ENCODE measurements around the gene HDGFL2.
"Not testable (repeated sequence)": the region's sequence is repeated elsewhere in the genome, so short reads cannot be mapped to it uniquely, and the experiment has no call there.

The HDGFL2 gene

DNA sequence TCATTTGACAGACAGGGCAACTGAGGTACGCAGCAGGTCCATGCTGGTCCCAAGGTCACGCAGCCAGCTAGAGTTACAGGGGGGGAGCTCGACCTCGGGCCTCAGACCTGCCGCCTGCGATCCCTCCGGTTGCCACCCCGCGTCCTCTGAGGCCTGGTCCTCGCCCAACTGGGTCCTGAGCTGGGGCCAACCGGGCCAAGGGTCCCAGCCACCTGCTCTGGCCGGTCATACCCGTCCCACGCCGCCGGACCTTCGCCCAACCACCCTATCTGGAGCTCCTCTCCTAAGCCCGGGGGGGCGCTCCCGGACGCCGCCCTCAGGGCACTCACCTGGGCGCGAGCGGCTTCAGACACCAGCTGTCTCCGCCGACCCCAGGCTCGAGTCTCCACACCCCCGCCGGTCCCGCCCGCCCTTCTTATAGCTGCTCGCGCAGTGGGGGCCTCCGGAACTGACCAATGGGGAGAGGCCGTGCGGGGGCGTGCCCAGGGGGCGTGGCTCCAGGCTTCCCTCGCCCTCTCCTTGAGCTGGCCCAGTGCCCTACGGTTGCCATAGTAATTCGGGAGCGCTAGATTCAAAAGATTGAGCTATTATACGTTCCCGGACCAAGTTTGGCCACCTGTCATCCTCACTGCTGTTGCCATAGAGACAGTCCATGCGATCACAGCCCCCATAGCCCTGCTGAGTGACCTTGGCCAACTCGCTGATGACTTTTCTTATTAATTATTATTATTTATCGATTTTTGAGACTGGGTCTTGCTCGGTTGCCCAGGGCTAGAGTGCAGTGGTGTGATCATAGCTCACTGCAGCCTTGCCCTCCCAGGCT, 63.0 kb downstream of the HDGFL2 start, which contains the start of gene PLIN5:
Gene PLIN5 (minus strand): TSS at position 389 of the 823 bp plus-strand sequence. CDS start 1,150 bp downstream, outside the sequence.
- no peak for DNase-seq (ENCODE audit: low read depth)

DNA sequence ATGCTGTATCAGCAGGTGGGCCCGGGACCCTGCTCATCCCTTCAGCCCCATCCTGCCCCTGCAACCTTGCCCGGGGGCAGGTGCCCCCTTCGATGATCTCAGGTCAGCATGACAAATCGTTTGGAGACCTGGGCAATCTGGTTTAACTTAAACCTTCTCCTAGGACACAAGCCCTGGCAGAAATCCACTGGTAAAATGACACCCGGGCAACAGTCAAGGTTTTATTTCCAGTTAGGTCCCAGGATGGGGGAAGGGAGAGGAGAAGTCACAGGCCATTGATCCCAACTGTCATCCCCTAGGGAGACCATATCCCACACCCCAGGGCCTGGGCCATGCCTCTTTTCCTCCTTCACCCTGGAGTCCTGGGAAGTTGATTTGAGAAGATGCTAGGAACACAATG, 64.7 kb downstream of the HDGFL2 start:
- DNase-seq (ENCODE audit: low read depth) = no peak

DNA sequence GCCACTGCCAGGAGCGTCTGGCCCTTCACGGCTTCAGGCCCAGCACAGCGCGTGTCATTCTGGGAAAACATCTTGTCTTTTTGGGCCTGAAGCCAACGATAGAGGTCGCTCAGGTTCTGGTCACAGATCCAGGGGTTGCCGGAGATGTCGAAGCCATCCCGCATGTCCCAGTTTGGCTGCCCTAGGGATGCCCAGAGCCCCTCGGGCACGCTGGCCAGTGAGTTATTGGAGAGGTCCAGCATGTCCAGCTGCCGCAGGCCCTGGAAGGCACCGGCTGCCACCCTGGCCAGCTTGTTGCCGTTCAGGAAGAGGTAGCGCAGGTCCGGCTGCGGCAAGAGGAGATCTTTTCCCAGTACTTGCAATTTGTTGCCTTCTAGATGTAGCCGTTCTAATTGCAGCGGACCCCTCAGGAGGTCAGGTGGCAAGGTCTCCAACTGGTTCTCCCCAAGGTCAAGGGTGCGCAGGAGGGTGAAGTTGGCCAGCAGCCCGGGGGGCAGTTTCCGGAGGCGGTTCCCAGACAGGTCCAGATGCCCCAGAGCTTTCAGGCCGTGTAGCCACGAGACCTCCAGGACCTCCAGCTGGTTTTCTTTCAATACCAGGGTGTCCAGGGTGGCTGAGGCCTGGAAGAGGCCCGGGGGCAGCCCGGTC, 66.0 kb downstream of the HDGFL2 start:
- no peak for DNase-seq (ENCODE audit: low read depth)

DNA sequence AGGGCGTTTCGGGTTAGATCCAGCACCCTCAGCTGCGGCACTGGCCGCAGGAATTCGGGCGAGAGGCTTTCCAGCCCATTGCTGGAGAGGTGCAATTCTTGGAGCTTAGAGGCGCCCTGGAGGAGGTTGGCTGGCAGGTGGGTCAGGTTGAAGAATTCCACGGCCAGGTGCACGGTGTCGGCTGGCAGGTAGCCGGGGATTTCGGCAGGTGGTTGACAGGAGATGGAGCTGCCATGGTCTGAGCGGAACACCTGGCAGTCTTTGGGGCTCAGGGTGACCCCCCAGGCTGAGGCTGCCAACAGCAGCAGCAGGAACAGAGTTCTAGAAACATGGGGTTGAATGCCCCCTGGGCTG, 66.5 kb downstream of the HDGFL2 start:
- no peak for DNase-seq (ENCODE audit: low read depth)

DNA sequence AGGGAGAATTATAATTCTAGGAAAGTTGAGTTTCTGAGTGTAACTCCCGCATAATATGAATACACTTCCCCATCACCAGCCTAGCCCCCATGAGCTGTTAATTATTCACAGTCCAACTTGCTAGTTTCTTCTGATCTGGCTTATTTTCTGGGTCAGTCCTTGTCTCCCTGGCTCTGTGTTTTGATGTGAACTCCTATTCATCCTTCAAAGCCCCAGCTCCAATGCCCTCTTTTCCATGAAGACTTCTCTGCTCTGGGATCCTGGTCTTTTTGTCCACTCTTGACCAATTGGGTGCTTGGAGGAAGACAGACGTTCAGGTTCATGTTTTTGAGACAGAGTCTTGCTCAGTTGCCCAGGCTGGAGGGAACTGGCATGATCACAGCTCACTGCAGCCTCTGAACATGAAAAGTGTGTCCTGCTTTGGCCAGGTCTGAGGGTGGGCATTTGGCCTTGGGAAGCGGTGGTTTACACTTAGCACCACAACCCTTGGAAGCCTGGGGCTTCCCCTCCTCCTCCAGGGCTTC, 67.1 kb downstream of the HDGFL2 start:
- DNase-seq (ENCODE audit: low read depth) = no peak

DNA sequence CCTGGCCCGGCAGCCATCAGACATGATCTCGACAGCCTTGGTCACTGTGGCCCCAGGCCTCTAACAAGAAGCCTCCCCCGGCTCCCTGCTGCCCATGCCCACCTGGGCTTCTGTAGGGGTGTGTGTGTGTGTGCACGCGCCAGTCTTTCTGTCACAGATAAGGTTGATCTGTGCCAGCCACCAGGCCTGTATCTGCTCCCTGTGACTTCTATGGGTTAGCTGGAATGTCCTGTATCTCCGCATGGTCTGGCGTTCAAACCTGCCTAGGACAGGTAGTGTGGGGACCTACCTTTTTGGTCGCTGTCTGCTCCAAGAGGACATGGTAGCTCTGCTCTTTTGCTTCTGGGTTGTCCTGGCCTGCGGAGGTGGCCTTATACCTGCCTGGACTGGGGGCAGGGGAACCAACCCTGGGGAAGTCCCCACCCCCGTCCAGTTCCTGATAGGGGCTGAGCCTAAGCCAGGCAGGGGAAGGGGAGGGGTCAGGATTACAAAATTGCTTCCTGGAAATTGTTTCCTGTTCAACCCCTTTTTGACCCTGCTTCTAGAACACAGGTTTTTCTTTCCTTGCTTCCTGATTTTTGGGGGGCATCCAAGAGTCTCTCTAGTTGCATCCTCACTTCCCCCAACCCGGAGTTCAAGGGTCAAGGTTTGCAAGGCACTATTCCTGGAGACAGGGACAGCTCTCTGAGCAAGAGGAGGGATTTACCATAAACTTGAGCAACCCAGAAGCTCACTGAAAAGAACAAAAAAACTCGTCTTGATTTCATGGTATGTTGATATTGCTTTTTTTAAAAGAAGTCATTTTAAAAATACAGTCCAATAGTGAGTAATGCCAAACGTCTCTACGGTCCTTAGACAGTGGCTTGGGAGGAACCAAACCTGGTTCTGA, 67.8 kb downstream of the HDGFL2 start, which contains the start of gene LRG1:
Gene LRG1 (minus strand): TSS at position 344 of the 889 bp plus-strand sequence. CDS start 23 bp downstream, at position 321.
- DNase-seq (ENCODE audit: low read depth) = no peak

DNA sequence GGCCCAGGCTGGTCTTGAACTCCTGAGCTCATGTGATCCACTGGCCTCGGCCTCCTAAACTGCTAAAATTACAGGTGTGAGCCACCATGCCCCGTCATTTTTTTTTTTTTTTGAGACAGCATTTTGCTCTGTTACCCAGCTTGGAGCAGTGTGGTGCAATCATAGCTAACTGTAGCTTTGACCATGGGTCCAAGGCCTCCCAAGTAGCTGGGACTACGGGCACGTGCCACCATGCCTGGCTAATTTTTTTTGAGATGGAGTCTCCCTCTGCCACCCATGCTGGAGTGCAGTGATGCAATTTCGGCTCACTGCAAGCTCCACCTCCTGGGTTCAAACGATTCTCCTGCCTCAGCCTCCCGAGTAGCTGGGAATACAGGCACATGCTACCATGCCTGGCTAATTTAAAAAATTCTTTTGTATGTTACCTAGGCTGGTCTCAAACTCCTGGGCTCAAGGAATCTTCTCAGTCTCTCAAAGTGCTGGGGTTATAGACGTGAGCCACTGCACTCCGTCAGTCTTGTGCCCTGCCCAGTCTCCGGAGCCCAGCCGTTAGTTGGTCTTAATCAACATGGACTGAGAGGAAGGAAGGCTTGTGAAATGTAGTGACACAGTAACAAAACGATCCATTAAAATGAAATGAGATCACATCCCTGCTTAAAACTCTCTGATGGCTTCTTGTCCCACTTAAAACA, 69.2 kb downstream of the HDGFL2 start:
- DNase-seq (ENCODE audit: low read depth) = no peak

DNA sequence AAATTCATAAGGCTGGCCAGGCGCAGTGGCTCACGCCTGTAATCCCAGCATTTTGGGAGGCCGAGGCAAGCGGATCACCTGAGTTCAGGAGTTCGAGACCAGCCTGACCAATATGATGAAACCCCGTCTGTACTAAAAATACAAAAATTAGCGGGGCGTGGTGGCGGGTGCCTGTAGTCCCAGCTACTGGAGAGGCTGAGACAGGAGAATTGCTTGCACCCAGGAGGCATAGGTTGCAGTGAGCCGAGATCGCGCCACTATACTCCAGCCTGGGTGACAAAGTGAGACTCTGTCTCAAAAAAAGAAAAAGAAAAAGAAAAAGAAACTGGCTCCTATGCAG, 69.7 kb downstream of the HDGFL2 start:
- not testable (repeated sequence) for DNase-seq (ENCODE audit: low read depth)

DNA sequence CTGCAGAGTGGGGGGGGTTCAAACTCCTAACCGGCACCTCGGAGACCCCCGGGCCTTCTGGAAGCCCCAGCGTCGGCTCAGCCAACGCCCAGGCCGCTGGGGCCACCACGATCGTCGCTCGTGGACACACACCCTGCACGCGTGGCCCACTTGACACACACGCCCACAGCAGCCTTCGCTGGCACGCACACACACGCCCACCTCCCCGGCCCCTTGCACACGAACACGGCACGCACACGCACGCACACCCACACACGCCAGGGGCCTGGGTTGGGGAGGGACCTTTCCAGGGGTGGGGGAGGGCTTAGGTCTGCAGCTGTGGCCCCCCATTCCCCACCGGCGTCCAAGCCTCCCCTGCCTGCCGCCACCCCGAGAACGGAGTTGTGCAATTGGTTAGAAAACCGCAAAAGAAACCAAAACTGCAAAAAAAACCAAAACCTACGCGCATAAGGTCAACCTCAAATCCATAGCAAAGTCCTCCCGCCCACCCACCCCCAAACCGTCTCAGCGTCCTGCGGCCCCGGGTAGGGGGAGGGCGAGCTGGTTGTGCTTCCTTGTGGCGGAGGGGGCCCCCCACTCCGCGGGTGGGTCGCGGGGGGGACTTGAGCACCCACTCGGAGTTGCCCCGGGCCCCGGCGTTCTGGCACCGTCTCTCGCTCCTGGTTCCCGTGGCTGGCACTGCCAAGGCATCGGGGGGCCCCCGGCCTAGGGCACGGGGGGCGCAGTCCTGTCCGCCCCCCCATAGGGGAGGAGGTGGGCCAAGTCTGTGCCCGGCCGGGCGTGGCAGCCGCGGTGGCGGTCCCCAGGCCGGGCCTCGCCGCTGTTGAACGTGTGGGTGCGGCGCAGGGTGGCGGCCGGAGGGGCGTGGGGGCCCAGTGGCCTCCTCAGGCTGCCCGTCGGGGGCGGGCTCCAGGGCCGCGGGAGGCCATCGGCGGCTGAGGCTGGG, 71.1 kb downstream of the HDGFL2 start:
- no peak for DNase-seq (ENCODE audit: low read depth)

DNA sequence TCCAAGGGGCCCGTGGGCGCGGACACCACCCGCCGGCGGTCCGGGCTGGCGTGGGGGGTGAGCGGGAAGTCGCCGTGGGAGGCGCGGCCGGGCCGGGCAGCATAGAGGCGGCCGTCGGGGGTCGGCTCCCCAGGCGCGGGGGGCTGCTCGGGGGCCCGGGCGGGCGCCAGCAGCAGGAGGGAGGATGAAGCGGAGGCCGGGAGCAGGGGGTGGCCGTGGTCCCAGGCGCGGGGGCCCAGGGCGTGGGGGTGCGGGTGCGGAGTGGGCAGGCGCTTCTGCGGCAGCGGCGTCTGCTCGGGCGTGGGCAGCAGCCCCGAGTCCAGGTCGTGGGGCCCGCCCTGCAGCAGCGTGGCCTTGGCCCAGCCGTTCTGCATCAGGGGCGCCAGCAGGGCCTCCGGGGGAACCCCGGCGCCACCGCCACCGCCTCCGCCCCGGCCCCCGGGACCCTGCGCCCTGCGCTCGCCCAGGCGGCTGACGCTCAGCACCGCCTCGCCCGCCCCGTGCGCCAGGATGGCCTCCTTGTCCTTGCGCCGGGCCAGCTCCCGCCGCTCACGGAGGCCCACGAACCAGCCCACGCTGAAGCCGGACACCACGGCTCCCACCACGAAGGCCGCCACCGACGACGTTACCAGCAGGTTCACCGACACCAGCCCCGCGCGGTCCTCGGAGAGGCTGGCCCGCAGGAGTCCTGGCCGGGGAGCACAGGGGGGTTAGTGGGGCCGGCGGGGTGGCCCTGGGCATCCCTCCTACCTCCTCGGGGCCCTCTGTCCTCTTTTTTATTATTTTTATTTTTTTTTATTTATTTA, 71.9 kb downstream of the HDGFL2 start:
- no peak for DNase-seq (ENCODE audit: low read depth)

DNA sequence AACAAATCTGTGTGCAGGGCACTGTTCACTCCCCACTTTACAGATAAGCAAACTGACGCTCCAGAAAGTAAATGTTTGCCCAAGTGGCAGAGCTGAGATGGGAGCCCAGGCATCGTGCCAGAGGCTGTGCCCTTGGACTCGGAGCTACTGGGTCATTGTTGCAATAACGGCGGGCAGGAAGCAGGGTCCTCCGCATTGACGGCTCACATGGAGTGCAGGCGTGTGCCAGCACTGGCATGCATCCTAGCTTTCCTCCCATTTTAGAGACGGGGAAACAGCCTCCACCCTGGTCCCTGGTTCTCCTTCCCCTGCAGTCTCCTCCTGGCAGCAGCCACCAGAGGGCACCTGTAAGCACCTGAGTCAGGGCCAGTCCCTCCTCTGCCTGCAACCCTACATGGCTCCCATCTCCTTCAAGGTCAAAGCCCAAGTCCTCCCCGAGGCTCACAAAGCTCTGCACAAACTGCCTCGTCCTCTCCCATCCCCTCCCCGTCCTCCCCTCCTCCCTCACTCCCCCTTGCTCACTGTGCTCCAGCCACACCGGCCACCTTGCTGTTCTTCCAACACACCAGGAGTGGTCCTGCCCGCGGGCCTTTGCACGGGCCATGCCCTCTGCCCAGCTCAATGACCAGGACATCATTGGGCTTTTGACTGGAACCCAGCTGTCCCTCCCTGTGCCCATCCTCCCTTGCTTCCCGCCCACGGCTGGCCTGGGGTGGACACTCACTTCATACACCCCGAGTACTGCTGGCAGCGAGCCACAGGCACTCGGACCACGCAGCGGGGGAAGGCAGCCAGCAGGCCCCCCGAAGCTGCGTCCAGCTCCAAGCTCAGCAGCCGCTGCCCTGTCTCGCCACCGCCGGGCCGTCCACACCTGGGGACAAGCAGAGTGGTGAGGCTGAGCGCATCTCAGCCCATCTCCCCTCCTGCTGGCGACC, 75.5 kb downstream of the HDGFL2 start:
- no peak for DNase-seq (ENCODE audit: low read depth)

DNA sequence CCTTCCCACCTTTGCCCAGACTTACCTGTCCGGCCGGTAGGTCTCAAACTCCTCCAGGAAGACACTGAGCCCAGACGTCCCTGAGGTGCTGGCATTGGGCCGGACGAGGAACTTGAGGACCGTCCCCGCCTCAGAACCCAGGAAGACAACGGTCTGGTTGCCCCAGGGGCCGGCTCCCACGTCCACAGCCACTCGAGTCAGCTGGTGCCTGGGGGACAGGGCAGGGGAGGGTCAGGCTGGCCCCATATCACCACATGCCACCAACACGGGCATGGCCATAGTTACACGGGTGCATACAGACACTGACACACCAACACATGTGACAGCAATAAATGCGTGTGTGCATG, 76.1 kb downstream of the HDGFL2 start:
- no peak for DNase-seq (ENCODE audit: low read depth)

DNA sequence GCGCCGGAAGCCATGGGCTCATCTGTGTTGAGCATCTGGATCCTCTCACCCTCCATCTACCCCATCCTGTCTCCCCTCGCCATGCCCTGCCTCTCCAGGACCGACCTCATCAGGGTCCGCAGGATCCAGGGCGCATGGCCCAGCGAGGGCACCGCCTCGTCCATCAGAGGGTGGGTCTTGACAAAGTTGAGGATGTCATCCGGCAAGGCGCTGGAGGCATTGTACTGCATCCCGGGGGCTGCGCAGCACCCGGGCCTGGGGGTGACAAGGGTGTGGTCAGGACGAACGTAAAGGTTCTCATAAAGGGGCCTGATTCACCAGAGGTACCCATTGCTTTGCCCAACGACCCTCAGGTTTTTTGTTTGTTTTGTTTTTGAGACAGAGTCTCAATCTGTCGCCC, 77.9 kb downstream of the HDGFL2 start:
- no peak for DNase-seq (ENCODE audit: low read depth)

DNA sequence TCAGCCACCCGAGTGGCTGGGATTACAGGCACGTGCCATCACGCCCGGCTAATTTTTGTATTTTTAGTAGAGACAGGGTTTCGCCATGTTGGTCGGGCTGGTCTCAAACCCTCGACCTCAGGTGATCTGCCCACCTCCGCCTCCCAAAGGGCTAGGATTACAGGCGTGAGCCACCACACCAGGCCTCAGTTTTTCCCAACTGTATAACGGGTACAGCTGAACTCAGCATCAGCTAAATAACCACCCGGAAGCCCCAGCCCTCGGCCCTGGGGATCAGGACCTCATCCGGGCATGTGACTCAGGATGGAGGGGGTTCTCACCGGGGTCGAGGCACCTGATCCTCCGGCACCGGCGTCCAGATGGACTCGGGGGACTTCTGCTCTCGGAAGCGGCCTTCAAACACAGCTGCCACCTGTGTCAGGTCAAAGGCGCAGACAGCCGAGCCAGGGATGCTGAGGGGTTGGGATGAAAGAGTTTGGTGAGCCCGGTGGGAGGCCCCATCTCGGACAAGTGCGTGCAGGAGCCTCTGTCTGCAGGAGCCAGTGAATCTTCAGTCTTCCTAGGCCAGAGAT, 78.5 kb downstream of the HDGFL2 start:
- DNase-seq (ENCODE audit: low read depth) = no peak
